ENCODE data around the gene KAZN. TPM values are rescaled to one million over a fixed set of nuclear protein-coding genes. Genes with fewer than 3 reads are reported as not detected.

The KAZN gene
- polyA plus RNA-seq, 1 of the 3 experiments (the other 2 are of a cell fraction), result 6.8 TPM

DNA sequence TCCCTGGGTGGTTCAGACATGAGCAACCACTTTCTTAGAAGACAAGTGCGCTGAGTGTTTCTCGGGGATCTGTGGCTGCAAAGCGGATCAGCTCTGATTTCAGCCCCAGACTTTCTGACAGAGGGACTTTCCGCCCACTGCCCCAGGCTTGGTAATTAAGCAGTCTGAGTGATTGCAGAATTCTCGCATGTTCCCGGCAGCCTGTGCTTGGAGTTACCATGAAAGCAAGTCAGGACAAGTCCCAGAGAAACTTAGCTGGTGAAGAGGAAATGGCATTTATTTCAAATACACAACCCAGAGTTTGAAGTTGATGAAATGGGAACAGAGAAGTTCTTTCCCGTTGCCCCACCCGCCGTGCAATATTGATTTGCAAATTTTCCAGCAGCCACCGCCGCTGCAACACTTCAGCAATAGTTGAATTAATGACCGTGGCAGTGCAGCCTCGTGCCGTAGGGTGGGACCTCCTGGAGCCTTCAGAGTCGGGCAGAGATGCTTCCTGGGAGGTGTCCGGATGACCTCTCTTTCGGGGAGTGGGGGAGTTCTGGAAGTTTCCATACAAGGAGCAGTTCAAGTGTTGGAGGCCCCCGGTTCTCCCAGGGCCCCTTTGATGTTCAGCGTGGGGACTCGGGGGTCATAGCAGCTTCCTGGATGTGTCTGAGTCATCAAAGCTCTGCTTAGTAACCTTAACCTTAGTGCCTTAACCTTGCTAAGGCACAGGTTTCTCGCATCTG lies 134.7 kb downstream of the KAZN start:
- Histone ChIP-seq H3K4me2 (no peak overlapping the region), H3K36me3 (replicated peaks in 1 of 2; ENCODE audit: control insufficient read depth in 1 of 2, insufficient read depth in 2 of 2, low read length in 1 of 2) (no peaks in the 10 kb centered on the region), H3K9me2 (no peaks in the 10 kb centered on the region), H3K9ac (no peak overlapping the region), H3K4me3 (ENCODE audit: low read depth in 2 of 2, low read length in 1 of 2) (no peak overlapping the region), H3K9me3 (no peaks in the 10 kb centered on the region), H3K79me2 (ENCODE audit: insufficient read depth) (no peaks in the 10 kb centered on the region), H3K27me3 (ENCODE audit: insufficient read depth) (no peaks in the 10 kb centered on the region), H4K20me1 (ENCODE audit: insufficient read depth) (no peaks in the 10 kb centered on the region), H3K4me1 (ENCODE audit: control insufficient read depth in 1 of 2, insufficient read depth in 2 of 2, low read depth in 1 of 2, low read length in 1 of 2) (peaks cover 0 to 5% of the 10 kb centered on the region in 2 experiments; a peak in 1 of 4 replicates), H3F3A (replicated peaks; ENCODE audit: insufficient read depth) (no peaks in the 10 kb centered on the region), H2AFZ (ENCODE audit: low read depth) (no peak overlapping the region), H3K27ac (ENCODE audit: low read depth in 2 of 2, low read length in 1 of 2) (no peak overlapping the region)
- POLR2A ChIA-PET, result no interaction called here
- 80% methylated on average over 19 of the region's 21 CpGs for WGBS (ENCODE audit: low lambda C conversion rate)
- no peak for DNase-seq
- CTCF ChIA-PET, result interaction anchor here (0.9 to 3.1 kb wide), 15 partner anchors 10 to 619 kb away, joined by 3 to 15 read pairs (median 6); no protein-coding TSS in a partner anchor
- TF ChIP-seq, protein P1, sequence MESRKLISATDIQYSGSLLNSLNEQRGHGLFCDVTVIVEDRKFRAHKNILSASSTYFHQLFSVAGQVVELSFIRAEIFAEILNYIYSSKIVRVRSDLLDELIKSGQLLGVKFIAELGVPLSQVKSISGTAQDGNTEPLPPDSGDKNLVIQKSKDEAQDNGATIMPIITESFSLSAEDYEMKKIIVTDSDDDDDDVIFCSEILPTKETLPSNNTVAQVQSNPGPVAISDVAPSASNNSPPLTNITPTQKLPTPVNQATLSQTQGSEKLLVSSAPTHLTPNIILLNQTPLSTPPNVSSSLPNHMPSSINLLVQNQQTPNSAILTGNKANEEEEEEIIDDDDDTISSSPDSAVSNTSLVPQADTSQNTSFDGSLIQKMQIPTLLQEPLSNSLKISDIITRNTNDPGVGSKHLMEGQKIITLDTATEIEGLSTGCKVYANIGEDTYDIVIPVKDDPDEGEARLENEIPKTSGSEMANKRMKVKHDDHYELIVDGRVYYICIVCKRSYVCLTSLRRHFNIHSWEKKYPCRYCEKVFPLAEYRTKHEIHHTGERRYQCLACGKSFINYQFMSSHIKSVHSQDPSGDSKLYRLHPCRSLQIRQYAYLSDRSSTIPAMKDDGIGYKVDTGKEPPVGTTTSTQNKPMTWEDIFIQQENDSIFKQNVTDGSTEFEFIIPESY (IDR thresholded peaks at IDR 0.05; ENCODE audit: borderline replicate concordance, low read depth), result no peak
- TF ChIP-seq SIN3A (IDR thresholded peaks at IDR 0.05; ENCODE audit: borderline replicate concordance, low read depth, low read length), result no peak
- TF ChIP-seq RXRA (IDR thresholded peaks at IDR 0.05; ENCODE audit: borderline replicate concordance, low read depth), result no peak
- no peak for TF ChIP-seq JUND (IDR thresholded peaks at IDR 0.05)
- TF ChIP-seq, protein P2, sequence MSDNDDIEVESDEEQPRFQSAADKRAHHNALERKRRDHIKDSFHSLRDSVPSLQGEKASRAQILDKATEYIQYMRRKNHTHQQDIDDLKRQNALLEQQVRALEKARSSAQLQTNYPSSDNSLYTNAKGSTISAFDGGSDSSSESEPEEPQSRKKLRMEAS (IDR thresholded peaks at IDR 0.05; ENCODE audit: low read depth), result no peak
- TF ChIP-seq, protein P3, sequence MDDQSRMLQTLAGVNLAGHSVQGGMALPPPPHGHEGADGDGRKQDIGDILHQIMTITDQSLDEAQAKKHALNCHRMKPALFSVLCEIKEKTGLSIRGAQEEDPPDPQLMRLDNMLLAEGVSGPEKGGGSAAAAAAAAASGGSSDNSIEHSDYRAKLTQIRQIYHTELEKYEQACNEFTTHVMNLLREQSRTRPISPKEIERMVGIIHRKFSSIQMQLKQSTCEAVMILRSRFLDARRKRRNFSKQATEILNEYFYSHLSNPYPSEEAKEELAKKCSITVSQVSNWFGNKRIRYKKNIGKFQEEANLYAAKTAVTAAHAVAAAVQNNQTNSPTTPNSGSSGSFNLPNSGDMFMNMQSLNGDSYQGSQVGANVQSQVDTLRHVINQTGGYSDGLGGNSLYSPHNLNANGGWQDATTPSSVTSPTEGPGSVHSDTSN (IDR thresholded peaks at IDR 0.05), result no peak
- no peak for TF ChIP-seq POLR2AphosphoS5 (IDR thresholded peaks at IDR 0.05; ENCODE audit: low read depth, low read length)
- no peak for TF ChIP-seq EP300 (IDR thresholded peaks at IDR 0.05; ENCODE audit: borderline replicate concordance in 1 of 2, low read depth in 1 of 2, low read length in 1 of 2)
- TF ChIP-seq TCF12 (IDR thresholded peaks at IDR 0.05), result no peak
- TF ChIP-seq NRF1 (IDR thresholded peaks at IDR 0.05; ENCODE audit: low read depth, low read length), result no peak
- TF ChIP-seq, protein P4, sequence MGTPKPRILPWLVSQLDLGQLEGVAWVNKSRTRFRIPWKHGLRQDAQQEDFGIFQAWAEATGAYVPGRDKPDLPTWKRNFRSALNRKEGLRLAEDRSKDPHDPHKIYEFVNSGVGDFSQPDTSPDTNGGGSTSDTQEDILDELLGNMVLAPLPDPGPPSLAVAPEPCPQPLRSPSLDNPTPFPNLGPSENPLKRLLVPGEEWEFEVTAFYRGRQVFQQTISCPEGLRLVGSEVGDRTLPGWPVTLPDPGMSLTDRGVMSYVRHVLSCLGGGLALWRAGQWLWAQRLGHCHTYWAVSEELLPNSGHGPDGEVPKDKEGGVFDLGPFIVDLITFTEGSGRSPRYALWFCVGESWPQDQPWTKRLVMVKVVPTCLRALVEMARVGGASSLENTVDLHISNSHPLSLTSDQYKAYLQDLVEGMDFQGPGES (IDR thresholded peaks at IDR 0.05; ENCODE audit: low read depth, low read length), result no peak
- TF ChIP-seq MXI1 (IDR thresholded peaks at IDR 0.05; ENCODE audit: low read depth, low read length), result no peak
- TF ChIP-seq ELF1 (IDR thresholded peaks at IDR 0.05), result no peak
- TF ChIP-seq FOXM1 (IDR thresholded peaks at IDR 0.05; ENCODE audit: low read depth), result no peak
- TF ChIP-seq, protein P5, sequence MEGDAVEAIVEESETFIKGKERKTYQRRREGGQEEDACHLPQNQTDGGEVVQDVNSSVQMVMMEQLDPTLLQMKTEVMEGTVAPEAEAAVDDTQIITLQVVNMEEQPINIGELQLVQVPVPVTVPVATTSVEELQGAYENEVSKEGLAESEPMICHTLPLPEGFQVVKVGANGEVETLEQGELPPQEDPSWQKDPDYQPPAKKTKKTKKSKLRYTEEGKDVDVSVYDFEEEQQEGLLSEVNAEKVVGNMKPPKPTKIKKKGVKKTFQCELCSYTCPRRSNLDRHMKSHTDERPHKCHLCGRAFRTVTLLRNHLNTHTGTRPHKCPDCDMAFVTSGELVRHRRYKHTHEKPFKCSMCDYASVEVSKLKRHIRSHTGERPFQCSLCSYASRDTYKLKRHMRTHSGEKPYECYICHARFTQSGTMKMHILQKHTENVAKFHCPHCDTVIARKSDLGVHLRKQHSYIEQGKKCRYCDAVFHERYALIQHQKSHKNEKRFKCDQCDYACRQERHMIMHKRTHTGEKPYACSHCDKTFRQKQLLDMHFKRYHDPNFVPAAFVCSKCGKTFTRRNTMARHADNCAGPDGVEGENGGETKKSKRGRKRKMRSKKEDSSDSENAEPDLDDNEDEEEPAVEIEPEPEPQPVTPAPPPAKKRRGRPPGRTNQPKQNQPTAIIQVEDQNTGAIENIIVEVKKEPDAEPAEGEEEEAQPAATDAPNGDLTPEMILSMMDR (IDR thresholded peaks at IDR 0.05), result no peak
- no peak for TF ChIP-seq GATA2 (CRISPR knock-in tag; IDR thresholded peaks at IDR 0.05)
- TF ChIP-seq FOSL2 (IDR thresholded peaks at IDR 0.05; ENCODE audit: borderline replicate concordance, low read depth), result no peak
- no peak for TF ChIP-seq RFX5 (IDR thresholded peaks at IDR 0.05; ENCODE audit: low read length)
